ENCODE data around the gene FAF2. TPM values are rescaled to one million over a fixed set of nuclear protein-coding genes. Genes with fewer than 3 reads are reported as not detected.
"Not testable (repeated sequence)": the region's sequence is repeated elsewhere in the genome, so short reads cannot be mapped to it uniquely, and the experiment has no call there.

The FAF2 gene
- total RNA-seq, 1 donor from 2014 or later, result 37.9 TPM

- DNase-seq (ENCODE audit: low read depth, low spot score), result no peak
Observed at GRCh38 chr5:176458904-176459561, 10.8 kb downstream of the FAF2 start.

- no peak for DNase-seq (ENCODE audit: low read depth, low spot score)
Observed at GRCh38 chr5:176461349-176461748, 13.2 kb downstream of the FAF2 start.

GRCh38 chr5:176463113-176463764, 15.1 kb downstream of the FAF2 start:
- no peak for DNase-seq (ENCODE audit: low read depth, low spot score)

GRCh38 chr5:176466245-176466871, 18.2 kb downstream of the FAF2 start:
- no peak for DNase-seq (ENCODE audit: low read depth, low spot score)

GRCh38 chr5:176469296-176469695, 21.1 kb downstream of the FAF2 start:
- no peak for DNase-seq (ENCODE audit: low read depth, low spot score)

GRCh38 chr5:176470539-176470938, 22.4 kb downstream of the FAF2 start:
- no peak for DNase-seq (ENCODE audit: low read depth, low spot score)

- DNase-seq (ENCODE audit: low read depth, low spot score), result no peak
Observed at GRCh38 chr5:176471098-176471497, 22.9 kb downstream of the FAF2 start.

- no peak for DNase-seq (ENCODE audit: low read depth, low spot score)
Observed at GRCh38 chr5:176473335-176474006, 25.3 kb downstream of the FAF2 start.

GRCh38 chr5:176474476-176474875, 26.3 kb downstream of the FAF2 start:
- DNase-seq (ENCODE audit: low read depth, low spot score), result no peak

- DNase-seq (ENCODE audit: low read depth, low spot score), result no peak
Observed at GRCh38 chr5:176481711-176482110, 33.5 kb downstream of the FAF2 start.

GRCh38 chr5:176485176-176485575, 37.0 kb downstream of the FAF2 start:
- no peak for DNase-seq (ENCODE audit: low read depth, low spot score)

GRCh38 chr5:176486189-176486757, 38.1 kb downstream of the FAF2 start:
- DNase-seq (ENCODE audit: low read depth, low spot score), result no peak

- not testable (repeated sequence) for DNase-seq (ENCODE audit: low read depth, low spot score)
Observed at GRCh38 chr5:176487160-176487559, 39.0 kb downstream of the FAF2 start.

- no peak for DNase-seq (ENCODE audit: low read depth, low spot score)
Observed at GRCh38 chr5:176489077-176489476, 40.9 kb downstream of the FAF2 start.

GRCh38 chr5:176490301-176490700, 42.1 kb downstream of the FAF2 start:
- DNase-seq (ENCODE audit: low read depth, low spot score), result no peak

- DNase-seq (ENCODE audit: low read depth, low spot score), result no peak
Observed at GRCh38 chr5:176491101-176491502, 42.9 kb downstream of the FAF2 start.

GRCh38 chr5:176491901-176492300, 43.7 kb downstream of the FAF2 start:
- DNase-seq (ENCODE audit: low read depth, low spot score), result no peak

- DNase-seq (ENCODE audit: low read depth, low spot score), result no peak
Observed at GRCh38 chr5:176492431-176492830, 44.2 kb downstream of the FAF2 start.

- no peak for DNase-seq (ENCODE audit: low read depth, low spot score)
Observed at GRCh38 chr5:176497852-176498251, 49.7 kb downstream of the FAF2 start.

- no peak for DNase-seq (ENCODE audit: low read depth, low spot score)
Observed at GRCh38 chr5:176499273-176499672, 51.1 kb downstream of the FAF2 start.

- no peak for DNase-seq (ENCODE audit: low read depth, low spot score)
Observed at GRCh38 chr5:176500511-176500910, 52.3 kb downstream of the FAF2 start.

GRCh38 chr5:176501333-176501732, 53.1 kb downstream of the FAF2 start:
- DNase-seq (ENCODE audit: low read depth, low spot score), result no peak
